Bronchial smooth muscle cell (primary cell): ENCODE measurements around the gene SLC28A1. TPM values are rescaled to one million over a fixed set of nuclear protein-coding genes. Genes with fewer than 3 reads are reported as not detected.

ENCODE experiments used
- total RNA-seq: library from RNA; depleted of rRNA; stranded (reverse); fragments of >200 nt; gene quantifications from 2 replicates; pipeline ENCODE4 v1.2.1, GENCODE V29; 2014

The SLC28A1 gene
- total RNA-seq = not detected in 2 replicates

DNA sequence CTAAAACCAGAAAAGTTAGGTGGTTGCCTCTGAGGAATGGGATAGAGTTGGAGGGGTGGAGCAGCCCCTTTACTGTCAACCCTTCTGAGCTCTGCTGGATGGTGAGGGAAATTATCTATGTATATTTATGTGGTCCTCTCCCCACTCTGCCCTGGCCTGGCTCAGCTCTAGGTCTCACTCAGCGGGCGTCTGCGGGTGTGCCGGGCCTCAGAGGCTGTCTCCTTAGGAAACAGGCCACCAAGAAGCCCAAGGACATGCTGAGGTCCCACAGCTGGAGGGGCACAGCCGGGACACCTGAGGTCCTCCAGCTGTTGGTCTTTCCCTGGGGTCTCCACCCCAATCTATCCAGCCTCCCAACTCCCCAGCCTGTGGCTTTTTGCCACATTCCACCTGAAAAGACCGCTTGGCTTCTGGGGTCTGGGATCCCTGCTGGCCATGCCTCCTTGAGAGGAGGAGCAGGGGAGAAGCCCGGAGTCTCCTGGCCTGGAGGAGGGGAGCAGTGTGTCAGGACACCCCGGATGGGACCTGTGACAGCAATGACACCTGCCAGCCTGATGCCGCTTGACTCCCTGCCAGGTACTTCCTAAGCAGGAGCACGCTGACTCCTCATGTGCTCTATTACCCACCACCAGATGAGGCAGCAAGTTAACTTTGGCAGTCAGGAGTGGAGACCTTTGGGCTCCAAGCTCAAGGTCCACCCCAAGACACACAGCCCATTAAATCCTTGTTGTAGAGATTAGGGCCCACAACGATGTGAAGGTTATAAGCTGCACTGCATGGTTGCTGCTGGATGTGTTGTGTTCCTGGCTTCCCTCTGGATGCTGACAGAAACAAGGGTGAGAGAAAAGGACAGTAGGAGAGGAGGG, at the start of gene SLC28A1:
SLC28A1 (plus strand) TSS at position 747 of the 866 bp plus-strand sequence. CDS start 3,099 bp downstream, outside the sequence.

GRCh38 chr15:84981711-84982300, 97.3 kb downstream of the SLC28A1 start, which contains the start of gene PDE8A:
TSS of gene PDE8A (plus strand) at chr15:84981856. CDS start at chr15:84982163, 307 bp downstream.

Other genes starting within 250 kb of the SLC28A1 start
- 19.9 and 25.5 TPM in 2 replicates for gene WDR73, start 230.4 kb upstream of the SLC28A1 start, total RNA-seq
- 1.3 and 2.4 TPM in 2 replicates for gene NMB, start 226.5 kb upstream of the SLC28A1 start, total RNA-seq
- 302 and 310 TPM in 2 replicates for gene SEC11A, start 168.5 kb upstream of the SLC28A1 start, total RNA-seq
- 2.0 and 2.3 TPM in 2 replicates for gene ZNF592, start 136.1 kb upstream of the SLC28A1 start, total RNA-seq
- 0.16 and 0.17 TPM in 2 replicates for gene ALPK3, start 67.3 kb upstream of the SLC28A1 start, total RNA-seq
- gene PDE8A, start 97.2 kb downstream of the SLC28A1 start, total RNA-seq = 17.3 and 29.5 TPM in 2 replicates